GM19324 (cell line): ENCODE measurements around the gene VWA3B.
"Not testable (repeated sequence)": the region's sequence is repeated elsewhere in the genome, so short reads cannot be mapped to it uniquely, and the experiment has no call there.

ENCODE experiments used
- ATAC-seq: cut with Tn5 transposase; IDR thresholded peaks from one replicate; pipeline ENCODE4 v1.9.1; 2021; ENCODE audit warnings: mild to moderate bottlenecking, moderate library complexity; ENCODE audit not compliant: unreplicated experiment, low FRiP score

The VWA3B gene

DNA sequence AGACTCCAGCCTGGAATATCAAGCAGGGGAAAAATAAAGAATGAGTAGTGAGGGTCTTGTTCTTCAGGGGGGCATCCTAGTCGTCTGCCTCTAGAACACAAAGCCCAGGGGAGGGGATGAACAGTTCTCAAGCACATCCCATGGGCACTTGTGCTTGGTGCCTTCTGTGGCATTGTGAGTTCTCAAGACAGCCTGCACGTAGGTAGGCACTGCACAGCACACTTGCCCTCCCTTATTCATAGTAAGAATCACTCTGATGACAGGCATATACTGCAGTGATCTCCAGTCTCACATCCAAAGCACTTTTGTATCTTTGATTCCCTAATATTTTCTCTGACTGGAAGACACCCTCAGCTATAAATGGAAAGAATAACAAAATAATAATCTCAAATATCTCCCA, 154.6 kb downstream of the VWA3B start:
- no peak for ATAC-seq

DNA sequence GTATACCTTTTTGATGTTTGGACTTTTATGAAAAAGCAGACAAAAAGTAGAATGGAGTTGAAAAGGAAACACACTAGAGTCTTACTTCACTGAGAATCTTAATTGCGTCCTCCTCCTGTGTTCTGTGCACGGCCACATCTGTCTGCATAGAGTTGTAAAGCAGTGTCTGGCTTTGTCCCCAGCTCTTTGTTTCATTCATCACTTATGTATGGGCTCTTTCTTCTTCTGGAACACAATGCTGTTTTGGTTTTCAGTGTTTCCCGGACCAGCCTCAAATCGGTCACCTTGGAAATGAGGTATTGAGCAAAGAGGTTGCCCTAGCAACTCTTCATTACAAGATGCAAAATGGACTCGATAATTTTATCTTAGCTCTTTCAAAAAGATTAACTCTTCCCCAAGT, 155.0 kb downstream of the VWA3B start:
- ATAC-seq, result no peak

DNA sequence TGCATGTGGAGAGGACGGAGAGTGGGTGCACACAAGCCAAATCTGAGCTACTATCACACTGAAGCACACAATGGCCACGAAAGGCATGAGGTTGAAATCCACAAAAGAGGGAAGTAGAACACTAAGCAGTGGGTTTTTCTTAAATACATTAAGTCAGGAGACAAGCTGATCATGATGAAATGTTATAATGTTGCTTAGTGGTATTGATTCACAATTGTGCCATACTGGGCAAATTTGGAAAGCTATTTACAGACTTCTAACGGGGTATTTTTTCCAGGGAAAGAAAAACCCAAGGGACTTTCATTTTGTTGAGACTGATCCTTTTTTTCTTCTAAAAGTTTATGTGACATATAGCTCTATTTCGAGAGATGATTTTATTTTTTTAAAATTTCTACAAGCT, 158.5 kb downstream of the VWA3B start:
- no peak for ATAC-seq

DNA sequence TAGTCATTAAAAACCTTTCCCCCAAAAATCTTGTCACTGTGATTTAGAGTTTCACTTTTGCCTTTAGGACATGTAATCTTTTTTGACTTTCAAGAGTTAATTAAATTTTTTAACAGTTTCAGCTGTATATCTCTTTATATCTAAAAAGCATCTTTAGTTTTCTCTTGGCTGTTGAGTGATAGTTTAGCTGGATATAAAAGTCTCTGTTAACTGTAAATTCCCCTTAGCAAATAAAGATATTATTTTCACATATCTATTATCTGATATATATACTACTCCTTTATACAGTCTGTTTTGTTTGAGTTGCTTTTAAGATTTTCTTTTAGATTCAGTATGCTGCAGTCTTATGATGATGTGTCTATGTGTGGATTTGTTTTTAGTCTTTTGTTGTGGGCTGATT, 160.4 kb downstream of the VWA3B start:
- ATAC-seq, result no peak

DNA sequence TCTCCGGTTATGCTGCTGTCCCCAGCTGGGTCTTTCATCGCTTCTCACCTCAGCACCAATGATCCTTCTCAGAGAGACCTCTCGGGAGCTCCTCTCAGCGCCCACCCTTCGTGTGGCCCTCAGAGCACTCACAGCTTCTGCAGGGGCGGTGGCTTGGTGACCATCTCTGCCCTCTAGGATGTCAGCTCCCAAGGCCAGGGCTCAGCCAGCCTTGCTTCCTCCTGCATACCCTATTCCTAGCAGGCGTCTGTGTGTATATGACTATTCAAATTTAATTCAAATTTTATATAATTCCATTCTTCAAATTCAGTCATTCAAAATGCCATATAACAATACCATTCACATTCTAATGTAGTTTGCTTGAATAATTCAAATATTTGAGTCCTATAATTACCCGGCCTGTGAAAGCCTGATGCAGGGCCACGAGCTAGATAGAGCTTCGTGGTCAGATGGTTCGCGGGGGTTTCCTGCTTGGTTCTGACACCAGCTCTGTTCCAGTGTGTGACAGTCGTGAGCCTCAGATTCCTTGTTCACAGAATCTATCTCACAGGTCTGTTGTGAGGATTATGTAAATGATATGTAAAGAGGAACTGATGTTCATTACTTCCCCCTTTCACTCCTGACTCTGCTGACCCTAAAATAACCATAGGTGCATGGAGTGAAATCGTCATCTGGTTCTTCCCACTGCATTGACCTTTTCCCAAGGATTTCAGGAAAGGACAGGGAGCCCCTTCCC, 165.2 kb downstream of the VWA3B start:
- no peak for ATAC-seq

DNA sequence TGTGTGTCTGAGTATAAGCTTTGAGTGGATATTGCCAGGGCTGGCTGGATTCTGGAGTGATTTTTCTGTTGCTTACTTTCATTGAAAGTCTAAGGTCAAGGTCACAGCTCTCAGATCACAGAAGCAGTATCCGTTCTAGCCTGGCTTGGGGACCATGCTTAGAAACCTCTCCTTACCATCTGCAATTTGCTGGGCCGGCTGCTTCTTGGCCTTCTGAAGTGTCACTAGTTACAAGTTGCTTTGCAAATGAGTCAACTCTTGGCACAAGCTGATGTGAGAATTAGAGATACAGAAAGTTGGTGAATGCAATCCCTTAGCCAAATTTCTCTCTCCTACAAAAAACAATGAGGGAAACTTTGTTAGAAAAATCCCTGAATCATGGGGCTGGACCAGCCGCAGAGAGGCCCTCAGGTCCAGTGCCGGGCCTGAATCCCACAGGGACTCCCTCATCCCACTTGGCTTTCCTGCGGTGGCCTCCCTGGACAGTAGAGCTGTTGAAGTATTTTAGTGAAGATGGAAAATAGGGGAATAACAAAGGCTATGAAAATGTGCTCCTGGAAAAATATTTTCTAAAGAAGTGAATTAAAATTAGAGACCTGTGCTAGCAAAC, 166.6 kb downstream of the VWA3B start:
- no peak for ATAC-seq

DNA sequence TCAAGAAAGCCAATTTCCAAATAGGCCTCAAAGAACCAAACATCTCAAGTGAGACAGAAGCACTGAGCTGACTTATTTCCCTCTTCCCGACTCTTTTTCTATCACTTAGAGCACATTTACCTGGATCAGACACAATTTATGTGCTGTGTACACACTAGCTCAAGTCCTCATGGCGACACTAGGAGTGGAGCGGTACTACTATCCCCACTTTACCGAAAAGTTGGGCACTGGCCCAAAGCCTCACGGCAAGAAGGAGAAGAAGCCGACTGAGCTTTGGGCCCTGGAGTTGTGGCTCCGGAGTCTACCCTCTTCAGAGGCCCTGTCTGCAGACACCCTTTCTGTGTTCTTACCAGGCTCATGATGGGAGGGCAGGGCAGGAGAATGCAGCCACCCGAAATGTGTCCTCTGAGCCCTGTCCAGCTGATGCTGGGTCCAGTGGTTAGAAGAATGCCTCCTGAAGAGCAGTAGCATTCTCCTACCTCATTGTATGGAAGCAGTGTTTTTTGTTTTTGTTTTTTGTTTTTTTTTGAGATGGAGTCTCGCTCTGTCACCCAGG, 167.6 kb downstream of the VWA3B start:
- ATAC-seq, result no peak

DNA sequence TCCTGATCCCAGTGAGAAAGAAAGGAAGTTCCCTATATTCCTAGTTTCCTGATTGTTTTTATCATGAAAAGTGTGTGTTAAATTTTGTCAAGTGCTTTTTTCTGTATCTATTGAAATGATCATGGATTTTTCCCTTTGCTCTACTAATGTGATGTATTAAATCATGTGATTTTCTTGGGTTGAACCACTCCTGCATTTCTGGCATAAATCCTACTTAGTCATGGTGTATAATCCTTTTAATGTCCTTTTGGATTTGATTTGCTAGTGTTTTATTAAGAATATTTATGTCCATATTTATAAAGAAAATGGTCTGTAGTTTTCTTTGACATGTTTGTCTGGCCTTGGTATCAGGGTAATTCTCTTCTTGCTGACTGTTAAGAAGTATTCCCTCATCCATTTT, 171.9 kb downstream of the VWA3B start:
- no peak for ATAC-seq

DNA sequence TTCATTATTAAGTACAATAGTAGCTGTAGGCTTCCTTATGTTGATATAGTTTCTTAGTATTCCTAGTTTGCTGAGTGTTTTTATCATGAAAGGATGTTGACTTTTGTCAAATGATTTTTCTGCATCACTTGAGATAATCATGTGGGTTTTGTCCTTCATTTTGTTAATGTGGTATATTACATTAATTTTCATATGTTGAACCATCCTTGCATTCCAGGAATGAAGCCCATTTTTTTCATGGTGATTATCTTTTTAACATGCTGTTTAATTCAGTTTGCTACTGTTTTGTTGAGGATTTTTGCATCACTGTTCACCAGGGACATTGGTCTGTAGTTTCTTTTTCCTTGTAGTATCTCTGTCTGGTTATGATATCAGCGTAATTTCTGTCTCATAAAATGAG, 176.4 kb downstream of the VWA3B start:
- ATAC-seq, result no peak

DNA sequence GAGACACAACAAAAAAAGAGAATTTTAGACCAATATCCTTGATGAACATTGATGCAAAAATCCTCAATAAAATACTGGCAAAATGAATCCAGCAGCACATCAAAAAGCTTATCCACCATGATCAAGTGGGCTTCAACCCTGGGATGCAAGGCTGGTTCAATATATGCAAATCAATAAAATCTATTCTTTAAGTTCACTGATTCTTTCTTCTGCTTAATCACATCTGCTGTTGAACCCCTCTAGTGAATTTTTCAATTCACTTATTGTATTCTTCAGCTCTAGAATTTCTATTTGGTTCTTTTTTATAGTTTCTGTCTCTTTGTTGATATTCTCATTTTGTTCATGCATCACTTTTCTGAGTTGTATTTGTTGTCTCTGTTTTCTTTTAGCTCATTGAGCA, 181.3 kb downstream of the VWA3B start:
- not testable (repeated sequence) for ATAC-seq

DNA sequence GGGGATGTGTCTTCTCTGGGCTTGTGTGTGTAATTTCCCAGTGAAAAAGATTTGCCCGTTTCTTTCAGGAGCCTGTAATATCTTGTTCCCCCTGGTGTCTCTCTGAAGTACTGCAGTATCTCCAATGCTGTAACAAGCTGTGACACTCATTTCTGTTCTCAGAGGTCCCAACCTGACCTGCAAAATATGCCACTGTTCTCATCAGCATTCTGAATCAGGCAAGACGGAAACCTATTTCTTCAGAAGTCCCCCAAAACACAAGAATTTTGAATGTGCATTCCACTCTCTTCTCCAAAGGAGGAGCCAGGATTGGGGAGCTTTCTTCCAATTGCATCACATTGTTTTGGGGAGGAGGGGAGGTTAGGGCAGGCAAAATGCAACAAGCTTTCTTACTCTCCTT, 182.3 kb downstream of the VWA3B start:
- no peak for ATAC-seq

DNA sequence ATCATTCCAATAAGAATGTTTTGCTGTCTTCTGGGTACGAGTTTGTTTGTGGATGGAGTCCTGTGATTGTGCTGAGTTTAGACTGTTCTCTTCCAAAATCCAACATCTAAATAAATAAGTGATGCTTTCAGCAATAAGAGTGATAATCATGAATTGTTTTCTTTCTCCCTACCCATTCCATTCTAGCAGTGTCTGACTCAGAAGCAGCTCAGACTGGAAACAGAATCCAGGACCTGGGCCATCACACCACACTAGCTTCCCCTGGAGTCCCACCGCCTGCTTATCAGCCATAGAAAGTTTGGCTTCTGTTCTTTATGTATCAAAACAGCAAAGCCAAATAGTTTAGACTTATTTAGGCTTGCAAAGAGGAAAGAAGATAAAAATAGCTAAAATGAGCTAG, 182.9 kb downstream of the VWA3B start:
- no peak for ATAC-seq

DNA sequence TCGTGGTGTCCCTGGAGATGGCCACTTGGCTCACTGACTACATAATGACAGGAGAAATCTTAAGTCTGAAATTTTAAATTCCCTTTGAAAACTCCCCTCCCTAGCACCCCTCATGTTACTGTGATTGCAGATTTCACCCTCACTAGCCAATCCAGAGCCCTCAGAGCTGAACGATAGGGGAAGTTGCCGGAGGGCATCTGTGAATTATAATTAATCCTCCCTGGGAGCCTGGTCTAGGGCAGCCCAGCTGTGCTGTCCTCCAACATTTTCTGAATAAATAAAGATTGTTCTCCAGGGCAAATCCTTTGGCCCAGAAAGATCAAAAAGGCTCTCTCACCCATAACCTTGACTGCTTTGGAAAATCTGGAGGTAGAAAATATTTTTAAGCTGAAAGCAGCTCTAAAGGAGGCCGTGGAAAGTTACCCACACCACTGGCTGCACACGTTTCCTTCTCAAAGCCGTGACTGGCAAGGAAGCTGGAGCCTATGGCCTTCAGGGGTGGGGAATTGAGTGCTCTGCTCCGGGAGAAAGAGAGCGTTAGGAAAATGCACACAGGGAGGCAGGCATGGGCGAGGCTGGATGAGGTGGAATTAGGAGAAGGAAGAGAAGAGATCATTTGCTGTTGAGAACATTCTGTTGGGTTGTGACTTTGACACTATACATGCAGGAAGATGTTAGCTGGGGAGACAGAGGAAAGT, 190.3 kb downstream of the VWA3B start:
- ATAC-seq, result no peak

DNA sequence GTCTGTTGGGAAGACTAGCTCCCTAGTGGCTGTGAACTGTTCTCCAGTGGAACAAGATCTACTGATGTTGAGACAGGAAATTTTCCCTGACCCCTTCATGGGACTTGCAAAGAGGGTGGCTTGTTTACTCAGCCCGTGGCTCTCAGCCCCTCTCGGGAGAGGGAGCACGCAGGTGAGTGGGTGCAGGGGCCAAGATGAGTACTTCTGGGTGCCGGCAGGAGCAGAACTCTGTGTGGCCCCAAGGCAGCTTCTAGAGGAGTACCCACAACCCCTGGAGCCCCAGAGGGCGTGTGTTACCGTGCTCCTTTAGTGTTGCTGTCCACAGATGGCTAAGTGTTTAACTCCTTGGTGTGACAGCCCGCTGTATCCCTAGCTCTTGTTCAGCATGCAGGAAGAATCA, 191.1 kb downstream of the VWA3B start:
- no peak for ATAC-seq

DNA sequence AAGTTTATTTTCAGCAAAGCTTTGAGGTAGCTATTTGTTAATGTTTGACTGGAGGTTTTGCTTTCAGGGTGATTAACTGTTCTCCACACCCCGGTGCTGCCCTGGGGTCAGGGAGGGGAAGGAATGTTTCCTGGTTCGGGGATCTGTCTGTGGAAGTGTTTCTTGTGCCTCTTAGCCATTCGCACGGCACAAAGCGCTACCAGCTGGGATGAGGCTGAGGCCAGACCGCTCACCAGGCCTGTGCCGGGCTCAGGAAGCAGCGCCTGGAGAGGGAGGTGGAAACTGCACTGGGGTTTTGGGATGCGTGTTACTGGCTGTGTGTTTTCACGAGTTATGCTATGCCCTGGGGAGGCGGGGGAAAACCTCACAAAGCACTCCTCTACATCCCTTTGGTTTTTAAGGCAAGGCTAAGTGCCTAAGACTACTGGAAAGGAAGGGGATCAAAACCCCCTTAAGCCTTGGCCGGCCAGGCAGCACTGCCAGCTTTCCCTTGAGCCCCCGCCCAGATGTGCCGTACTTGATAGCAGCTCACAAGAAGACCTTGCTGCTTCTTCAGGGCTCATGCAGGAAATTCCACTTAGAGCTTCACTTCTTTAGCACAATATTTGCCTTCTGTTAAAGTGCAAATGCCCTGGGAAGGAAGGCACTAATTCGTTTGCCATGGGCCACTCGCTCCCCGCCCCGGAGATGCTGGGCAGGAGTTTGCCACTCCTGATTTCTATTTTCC, 193.6 kb downstream of the VWA3B start:
- ATAC-seq, result no peak

DNA sequence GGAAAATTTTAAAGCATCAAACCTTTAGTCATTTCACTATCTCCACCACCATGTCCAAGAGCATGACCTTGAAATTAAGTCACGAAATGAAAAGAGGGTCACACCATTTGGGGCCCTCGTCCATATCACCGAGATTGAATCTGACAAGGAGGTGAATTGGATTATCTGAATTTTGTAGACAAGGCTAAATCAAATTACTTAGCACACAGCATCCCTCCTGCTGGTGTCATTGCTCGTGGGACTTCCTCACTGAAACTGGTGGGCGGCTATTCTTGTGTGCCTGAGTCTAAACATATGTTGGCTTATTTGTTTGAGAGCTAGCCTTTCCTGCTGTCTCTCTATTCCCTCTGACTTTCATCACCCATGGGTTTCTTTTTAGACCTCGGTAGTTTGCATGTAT, 194.6 kb downstream of the VWA3B start:
- ATAC-seq, result no peak

DNA sequence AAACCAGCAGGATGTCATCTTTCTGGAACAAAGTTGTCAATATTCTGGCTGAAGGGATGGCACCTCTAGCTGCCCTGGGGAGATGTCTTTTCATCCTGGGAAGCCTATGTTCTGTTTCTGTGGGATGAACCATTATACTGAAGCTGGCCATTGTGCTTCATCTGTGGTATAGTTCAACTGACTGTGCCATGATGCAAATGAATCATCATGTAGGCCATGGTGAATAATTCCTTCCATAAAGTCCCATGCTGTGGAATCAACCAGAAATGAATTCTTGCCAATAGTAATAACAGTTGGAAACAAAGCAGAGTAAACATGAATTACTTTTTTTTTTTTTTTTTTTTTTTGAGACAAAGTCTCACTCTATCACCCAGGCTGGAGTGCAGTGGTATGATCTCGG, 195.1 kb downstream of the VWA3B start:
- no peak for ATAC-seq

DNA sequence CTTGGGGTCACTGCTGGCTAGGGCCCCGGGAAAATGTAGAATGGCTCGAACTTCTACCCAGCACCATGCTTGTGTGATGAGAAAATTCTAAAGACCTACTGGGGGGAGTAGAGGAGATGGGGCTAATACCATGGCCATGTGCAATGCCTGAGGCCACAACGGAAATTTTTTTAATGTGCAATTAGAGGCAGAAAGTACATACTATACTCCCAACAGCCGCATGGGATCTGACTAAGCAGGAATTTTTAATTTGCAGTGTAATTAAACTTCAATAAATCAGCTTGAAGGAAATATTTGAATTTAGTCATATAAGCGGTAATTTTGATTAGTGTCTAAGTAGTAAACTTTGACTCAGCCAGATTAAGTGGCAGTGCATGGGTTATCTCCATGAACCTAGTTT, 206.1 kb downstream of the VWA3B start:
- no peak for ATAC-seq

DNA sequence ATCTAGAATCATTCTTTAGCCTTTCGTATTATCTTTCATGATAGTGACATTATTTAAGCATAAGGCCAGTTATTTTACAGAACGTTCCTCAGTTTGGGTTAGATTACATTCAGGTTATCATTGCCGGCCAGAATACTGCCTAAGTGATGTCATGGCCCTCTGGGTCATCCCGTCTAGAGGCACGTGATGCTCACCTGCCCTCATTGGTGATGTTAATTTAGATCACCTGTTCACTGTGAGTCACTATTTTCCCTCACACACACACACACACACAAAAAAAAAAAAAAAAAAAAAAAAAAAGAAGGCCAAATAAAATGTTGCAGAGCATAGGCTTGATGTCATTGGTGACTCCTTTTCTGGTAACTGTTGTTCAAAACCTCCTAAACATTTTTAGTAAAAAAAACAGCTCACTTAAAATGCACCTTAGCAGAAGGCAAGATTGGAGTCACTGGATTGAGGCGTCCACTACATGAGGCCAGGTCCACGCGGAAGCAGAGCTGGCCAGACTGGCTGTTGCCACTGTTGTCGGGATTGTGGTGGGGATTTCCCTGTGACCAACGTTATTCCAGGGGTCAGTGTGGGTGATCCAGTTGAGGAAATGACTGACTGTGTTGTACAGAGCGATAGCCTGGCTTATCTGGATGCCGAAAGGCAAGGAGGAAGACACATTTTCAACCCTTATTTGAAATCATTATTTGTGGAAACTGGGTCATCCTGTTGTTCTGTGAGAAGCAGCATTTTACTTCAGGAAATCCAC, 207.1 kb downstream of the VWA3B start:
- no peak for ATAC-seq

DNA sequence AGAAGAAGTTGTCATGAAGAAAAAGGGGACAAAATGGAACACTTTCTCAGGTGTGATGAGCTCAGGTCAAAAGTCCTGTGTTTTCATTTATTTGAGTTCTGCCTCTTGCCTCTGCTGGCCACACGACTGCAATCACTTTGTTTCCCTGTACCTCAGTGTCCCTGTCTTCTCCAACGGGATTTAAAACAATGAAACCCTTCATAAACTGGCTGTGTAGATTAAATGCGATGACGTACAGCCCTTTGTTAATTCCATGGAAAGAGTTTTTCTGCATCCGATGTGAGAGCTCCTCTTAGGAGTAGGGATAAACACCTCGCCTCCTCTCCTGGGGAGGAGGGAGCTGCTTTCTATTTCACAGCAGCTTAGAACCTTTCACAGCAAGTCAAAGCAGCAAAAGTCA, 207.7 kb downstream of the VWA3B start:
- no peak for ATAC-seq
